GM03348 (cell line): ENCODE measurements around the gene CD99.
A peak's percentile ranks its signal among the peaks of the same experiment; 100 is the strongest.
"Not testable (repeated sequence)": the region's sequence is repeated elsewhere in the genome, so short reads cannot be mapped to it uniquely, and the experiment has no call there.

Source experiments
- DNase-seq: peaks from one replicate; pipeline ENCODE4 v3.0.0; 2012; ENCODE audit warnings: low spot score

Gene CD99

GRCh38 chrX:2699959-2700358, 8.9 kb downstream of the CD99 start:
- DNase-seq = no peak

DNA sequence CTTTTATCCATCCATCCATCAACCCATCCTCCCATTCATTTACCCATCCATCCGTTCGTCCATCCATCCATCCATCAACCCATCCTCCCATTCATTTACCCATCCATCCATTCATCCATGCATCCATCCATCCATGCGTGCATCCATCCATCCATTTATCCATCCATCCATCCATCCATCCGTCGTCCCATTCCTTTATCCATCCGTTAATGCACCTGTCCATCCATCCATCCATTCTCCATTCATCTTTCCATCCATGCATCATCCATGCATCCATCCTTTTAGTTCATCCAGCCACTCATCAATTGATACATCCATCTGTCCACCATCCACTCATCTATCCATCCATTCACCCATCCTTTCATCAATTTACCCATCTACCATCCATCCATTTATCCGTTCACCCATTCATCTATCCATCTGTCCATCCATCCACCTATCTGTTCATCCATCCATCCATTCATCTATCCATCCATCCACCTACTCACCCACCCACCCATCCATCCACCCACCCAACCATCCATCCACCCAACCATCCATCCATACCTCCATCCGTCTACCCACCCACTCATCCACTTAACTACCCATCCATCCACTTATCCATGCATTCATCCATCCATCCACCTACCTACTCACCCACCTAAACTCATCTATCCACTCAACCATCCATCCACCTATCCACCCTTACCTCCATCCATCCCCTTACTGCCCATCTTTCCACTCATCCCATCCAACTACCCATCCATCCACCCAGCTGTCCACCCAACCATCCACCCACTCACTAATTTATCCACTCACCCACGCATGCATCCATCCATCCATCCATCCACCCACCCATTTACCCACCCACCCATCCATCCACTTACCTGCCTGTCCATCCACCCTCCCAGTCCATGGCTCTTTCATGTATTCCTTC, 9.6 kb downstream of the CD99 start:
- DNase-seq = no peak

- no peak for DNase-seq
Measured at GRCh38 chrX:2701600-2701999, 10.5 kb downstream of the CD99 start.

- peak; percentile 61 for DNase-seq
Measured at GRCh38 chrX:2703991-2704369, 12.9 kb downstream of the CD99 start.

DNA sequence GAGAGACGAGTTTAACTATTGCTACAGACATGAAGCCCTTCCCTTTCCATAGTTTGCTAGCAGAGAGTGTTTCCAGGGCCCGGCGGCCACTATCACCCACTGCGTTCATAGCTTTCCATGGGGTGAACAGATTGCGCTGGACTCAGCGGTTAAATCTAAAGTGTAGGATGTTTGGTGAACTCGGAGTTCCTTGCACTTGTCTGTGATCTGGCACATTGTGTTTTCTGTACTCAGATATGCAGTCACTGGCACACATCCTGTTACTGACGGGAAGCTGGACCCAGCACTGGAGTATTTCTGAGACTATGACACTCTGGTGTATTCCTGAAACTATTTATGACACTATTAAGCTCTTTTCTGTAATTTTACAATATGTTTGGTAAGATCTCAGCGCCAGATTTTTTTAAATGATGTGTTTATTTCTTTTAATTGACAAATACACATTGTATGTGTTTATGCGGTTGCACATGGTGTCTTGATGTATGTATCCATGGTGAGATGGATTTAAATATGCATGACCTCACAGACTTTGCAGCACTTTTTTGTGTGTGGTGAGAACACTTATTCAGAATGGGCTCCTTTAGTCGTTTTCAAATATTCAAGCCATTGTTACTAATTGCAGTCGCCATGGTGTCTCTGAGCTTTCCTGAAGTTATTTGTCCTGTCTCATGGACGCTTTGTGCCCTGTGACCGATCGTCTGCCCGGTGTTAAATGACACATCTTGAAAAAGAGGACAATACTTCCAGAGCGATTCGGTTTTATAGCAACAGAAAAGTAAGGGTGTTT, 14.1 kb downstream of the CD99 start:
- DNase-seq = peak; percentile 36

DNA sequence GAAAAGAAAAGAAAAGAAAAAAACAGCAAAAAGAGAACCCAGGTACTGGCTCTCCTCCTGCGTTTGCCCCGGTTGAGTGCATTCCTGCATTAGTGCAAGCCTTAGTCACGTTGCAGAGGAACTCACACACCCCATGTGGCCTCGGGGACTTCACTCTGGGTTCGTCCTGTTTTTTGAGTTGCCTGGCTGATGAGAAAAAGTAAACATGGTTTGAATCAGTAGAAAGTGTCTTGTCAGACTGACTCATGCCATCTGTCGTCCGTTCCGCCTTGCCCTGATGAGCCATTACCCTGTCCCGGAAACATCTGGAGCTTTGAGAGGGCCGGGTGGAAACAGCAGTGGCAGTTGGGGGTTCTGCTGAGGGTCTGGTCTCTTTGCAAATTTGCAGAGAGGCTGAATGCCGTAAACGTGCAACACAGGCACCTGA, 16.3 kb downstream of the CD99 start:
- peak; percentile 82 for DNase-seq

DNA sequence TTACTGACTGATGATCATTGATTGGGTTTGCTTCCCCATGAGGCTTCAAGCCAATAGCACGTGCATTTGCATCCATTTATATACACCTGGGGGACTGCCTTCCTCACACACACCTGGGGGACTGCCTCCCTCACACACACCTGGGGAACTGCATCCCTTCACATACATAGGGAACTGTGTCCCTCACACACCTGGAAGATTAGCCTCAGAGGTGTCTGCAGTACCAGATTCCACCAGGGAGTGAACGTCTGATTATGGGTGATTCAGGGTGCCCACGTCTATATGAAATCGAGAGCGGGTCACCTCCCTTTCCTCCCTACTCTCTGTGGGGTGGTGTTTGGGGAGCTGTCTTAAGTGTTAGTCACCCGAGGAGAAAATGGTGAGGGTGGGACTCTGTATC, 16.9 kb downstream of the CD99 start:
- no peak for DNase-seq

- DNase-seq = no peak
Measured at GRCh38 chrX:2708592-2709188, 17.6 kb downstream of the CD99 start.

DNA sequence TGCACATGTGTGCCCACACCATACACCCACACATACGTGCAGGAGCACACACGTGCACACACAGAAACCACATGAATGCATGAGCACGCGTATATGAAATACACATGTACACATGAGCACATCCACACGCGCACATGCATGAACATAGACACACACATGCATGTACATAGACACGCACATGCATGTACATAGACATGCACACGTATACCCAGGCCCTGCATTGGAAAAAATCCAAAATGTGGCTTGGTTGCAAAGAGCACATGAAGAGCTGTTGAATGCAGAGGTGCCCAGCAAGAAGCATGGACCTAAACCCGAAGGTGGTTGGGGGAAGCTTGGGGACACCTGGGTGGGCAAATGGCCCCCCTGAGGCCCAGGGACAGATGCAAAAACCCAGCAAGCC, 18.5 kb downstream of the CD99 start:
- DNase-seq = no peak

DNA sequence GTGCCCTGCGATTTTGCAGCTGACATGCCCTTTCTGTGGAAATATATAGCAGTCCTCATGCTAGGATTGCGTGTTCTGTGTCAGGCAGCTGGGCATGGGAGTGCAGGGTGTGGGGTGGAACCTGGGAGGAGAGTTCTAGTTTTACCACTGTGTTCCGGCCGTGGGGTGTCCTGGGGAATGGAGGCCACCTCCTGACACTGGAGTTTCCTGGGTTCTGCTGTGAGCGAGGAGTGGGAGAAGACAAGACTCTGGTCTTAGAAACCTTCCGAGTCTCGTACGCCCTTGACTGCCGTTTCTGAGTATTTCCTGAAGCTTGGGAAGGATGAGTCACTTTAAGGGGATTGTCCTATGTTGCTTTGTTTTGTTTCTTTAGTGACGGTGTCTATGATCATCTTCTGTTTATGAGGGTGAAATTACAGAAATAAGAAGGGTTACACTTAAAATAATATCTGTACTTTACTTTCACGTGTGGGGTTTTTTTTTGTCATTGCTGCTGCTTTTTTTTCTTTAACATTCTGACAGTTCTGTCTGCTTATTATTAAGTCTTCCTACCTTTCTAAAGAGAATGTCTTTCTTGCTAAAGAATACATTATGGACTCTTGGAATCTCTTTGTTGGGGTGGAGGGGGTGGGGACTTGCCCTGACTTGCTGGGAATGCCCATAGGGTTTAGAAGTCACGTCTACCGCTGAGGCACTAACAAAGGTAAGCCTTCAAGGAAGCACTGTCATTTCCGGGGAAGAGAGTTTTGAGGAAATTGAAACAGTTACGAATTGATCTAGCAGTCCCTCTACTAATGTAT, 19.1 kb downstream of the CD99 start:
- peak; percentile 70 for DNase-seq

GRCh38 chrX:2711441-2711840, 20.3 kb downstream of the CD99 start:
- no peak for DNase-seq

- DNase-seq = no peak
Measured at GRCh38 chrX:2712428-2712827, 21.3 kb downstream of the CD99 start.

GRCh38 chrX:2712890-2713840, 22.1 kb downstream of the CD99 start:
- no peak for DNase-seq

DNA sequence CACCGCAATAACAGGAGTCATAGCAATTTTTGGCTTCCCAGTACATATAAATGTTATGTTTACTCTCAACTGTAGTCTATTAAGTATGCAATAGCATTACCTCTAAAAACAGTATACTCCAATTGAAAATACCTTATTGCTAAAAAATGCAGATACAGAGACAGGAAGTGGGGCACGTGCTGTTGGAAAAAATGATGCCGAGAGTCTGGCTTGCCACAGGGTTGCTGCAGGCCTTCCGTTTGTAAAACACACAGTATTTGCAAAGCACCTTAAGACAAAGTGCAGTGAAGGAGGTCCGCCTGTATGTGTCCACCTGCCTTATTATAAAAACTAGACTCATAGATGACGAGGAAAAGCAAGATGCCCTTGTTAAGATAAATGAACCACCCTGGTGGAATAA, 23.5 kb downstream of the CD99 start:
- DNase-seq = no peak

DNA sequence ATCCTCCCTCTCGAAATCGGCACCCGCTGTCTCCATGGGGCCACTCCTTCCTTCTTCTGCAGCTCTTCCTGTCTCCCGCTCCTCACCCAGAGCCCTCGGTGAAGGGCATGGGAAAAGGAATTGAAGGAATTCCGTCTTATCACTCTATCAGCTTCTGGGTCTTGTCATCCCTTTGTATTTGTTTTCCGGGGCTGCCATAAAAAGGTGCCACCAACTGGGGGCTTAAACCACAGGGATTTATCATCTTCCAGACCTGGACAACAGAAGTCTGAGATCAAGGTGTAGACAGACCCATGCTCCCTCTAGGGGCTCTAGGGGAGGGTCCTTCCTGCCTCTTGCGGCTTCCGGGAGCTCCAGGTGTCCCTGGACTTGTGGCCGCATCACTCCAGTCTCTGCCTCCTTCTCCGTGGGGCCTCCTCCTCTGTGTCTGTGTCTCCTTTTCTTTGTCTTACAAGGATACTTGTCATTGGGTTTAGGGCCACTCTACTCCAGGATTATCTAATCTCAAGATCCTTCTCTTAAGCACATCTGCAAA, 24.0 kb downstream of the CD99 start:
- no peak for DNase-seq

DNA sequence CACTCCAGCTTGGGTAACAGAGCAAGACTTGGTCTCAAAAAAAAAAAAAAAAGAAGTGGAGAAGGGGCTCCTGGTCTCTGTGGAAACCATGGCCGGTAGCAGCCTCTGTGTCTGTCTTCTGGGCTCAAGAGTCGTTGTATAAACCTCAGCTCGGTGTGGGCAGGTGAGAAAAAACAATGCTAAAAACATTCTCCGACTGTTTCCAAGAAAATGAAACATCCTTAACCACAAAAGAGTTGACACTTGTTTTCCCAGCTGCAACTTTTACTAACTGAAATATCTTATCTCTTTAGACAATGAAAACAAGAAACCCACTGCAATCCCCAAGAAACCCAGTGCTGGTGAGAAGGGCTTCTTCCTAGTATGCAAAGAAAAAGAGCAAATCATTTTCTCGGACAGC, 26.2 kb downstream of the CD99 start:
- DNase-seq = no peak

DNA sequence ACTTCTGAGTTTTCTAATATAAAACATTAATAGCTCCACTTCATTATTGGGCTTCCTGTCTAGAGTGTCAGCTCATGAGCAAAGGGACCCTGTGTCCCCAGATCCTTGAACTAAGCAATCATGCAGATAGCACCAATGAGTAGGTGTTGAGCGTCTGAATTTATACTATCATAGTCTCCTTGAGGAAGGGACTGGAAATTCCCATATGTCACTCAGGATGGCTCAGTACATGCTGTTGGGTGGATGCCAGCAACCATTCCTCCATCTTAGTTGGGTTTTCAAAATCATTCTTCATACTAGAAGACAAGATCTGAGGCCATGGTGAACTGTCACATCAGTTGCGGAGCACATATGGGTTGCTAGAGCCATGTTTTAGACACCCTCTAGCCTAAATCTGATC, 27.7 kb downstream of the CD99 start:
- no peak for DNase-seq

GRCh38 chrX:2719774-2720447, 28.8 kb downstream of the CD99 start:
- no peak for DNase-seq

DNA sequence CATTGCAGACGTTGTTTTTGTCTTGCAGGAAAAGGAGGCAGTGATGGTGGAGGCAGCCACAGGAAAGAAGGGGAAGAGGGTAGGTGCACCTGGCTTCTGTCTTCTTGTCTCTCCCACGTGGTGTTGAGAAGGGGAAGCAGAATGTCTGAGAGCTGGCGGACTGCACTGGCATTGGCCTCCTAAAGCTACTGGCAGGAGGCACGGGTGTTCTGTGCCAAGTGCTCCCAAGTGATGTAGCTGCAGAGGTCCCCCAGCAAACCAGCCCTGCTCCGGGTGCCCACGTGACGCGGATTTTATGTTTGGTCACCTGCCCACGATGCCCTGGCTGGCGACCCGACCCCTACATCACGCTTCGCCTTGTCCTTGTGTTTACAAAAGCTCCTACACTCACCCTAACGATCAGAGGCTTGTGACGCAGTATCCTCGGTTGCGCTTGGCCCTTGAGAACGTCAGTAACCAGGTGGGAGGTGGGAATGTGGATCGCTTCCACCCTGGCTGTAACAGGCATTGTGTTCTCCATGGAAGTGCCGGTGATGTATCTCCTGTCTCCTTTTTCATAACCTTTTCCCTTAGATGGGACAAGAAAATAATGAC, 32.3 kb downstream of the CD99 start:
- no peak for DNase-seq

- not testable (repeated sequence) for DNase-seq
Measured at GRCh38 chrX:2727264-2727663, 36.2 kb downstream of the CD99 start.
